ENCODE measurements around the gene HACD2.

HACD2 gene

DNA sequence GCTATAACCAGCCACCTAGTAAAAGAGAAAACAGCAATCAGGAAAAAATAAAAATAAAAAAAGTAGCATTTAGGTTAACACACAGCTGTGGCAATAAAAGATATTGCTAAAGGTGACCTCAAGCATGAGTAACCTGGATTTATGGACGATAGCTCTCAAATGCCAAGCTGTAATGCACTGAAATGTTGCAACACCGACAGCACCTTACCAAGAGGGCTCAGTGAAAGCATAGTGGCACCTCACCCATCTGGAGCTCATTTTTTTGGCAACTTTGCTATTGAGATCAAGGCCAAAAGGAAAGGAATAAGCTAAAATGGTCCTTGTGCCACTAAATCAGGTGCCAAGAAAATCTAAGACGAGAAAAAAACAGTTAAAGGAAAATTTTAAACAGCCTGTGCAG is 2.5 kb downstream of the HACD2 start:
- no peak for DNase-seq (ENCODE audit: low spot score)
- TF ChIP-seq, protein P1, sequence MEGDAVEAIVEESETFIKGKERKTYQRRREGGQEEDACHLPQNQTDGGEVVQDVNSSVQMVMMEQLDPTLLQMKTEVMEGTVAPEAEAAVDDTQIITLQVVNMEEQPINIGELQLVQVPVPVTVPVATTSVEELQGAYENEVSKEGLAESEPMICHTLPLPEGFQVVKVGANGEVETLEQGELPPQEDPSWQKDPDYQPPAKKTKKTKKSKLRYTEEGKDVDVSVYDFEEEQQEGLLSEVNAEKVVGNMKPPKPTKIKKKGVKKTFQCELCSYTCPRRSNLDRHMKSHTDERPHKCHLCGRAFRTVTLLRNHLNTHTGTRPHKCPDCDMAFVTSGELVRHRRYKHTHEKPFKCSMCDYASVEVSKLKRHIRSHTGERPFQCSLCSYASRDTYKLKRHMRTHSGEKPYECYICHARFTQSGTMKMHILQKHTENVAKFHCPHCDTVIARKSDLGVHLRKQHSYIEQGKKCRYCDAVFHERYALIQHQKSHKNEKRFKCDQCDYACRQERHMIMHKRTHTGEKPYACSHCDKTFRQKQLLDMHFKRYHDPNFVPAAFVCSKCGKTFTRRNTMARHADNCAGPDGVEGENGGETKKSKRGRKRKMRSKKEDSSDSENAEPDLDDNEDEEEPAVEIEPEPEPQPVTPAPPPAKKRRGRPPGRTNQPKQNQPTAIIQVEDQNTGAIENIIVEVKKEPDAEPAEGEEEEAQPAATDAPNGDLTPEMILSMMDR (IDR thresholded peaks at IDR 0.05; ENCODE audit: extremely low read depth, insufficient read depth, missing control alignments): no peak
- in situ Hi-C loops (cut with MboI; ENCODE audit: low pct_unique_long_range_greater_than_20kb, low sequenced_read_pairs, unreplicated experiment): no loop called here

DNA sequence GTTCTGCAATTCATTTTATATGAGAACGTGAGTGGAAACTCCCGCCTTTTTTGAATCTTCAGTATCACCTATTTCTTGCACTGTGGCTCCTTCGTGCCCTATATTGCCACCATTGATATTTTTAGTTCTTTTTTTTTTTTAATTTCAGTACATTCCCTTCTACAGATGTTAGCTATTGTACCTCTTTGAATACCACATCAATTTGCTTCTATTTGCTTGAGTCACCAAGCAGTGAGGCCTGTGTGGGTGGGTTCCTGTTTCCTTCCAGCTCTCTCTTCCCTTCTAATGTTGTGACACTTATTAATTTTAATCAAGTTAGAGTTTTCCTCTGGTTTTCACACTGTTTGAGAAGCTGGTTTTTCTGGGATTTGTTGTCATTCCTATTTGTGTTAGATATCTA is 8.7 kb downstream of the HACD2 start:
- DNase-seq (ENCODE audit: low spot score): peak; percentile 25
- TF ChIP-seq, protein P1 (IDR thresholded peaks at IDR 0.05; ENCODE audit: extremely low read depth, insufficient read depth, missing control alignments): no peak
- in situ Hi-C loops (cut with MboI; ENCODE audit: low pct_unique_long_range_greater_than_20kb, low sequenced_read_pairs, unreplicated experiment): no loop called here

DNA sequence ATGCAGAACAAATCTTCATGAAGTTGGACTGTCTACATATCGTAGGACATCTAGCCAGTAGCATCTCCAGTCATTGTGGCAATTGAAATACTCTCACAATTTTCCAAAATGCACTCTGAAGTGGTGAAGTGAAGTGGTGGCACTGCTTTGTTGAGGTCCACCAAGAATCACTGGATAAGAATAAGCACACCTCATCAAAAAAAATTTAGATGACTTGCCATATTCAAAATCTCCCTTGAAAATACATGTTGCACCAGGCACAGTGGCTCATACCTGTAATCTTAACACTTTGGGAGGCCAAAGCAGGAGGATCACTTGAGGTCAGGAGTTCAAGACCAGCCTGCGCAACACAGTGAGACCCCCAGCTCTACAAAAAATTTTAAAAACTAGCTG is 12.9 kb downstream of the HACD2 start:
- in situ Hi-C loops (cut with MboI; ENCODE audit: low pct_unique_long_range_greater_than_20kb, low sequenced_read_pairs, unreplicated experiment): loop anchor here (25.0 kb wide), 1 partner anchor 235 kb away; no protein-coding TSS in a partner anchor
- DNase-seq (ENCODE audit: low spot score): no peak
- TF ChIP-seq, protein P1 (IDR thresholded peaks at IDR 0.05; ENCODE audit: extremely low read depth, insufficient read depth, missing control alignments): no peak

DNA sequence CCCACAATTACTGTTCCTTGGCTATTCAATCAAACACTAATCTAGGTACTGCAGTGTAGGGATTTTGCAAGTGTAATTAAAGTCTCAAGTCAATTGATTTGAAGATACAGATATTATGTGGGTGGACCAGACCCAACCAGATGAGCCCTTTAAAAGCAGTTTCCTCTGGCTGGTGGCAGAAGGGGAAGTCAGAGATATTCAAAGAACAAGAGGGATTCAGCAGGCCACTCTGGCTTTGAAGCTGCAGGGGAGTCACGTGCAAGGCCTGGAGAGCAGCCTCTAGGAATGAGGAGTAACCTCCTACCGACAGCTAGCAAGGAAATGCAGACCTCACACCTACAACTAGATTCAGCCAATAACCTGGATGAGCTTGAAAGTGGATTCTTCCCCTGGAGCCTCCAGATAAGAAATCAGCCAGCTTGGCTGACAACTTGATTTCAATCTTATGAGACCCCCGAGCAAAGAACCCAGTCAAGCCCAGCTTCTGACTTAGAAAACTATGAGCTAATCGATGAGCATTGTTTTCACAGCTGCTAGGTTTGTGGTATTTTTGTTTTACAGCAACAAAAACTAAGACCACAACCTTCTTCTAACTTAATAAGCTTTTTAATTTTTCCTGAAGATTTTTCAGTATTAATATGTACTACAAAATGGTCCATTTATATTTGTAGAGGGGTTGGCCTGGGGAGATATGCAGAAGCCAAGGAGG is 13.4 kb downstream of the HACD2 start:
- DNase-seq (ENCODE audit: low spot score): no peak
- TF ChIP-seq, protein P1 (IDR thresholded peaks at IDR 0.05; ENCODE audit: extremely low read depth, insufficient read depth, missing control alignments): no peak
- in situ Hi-C loops (cut with MboI; ENCODE audit: low pct_unique_long_range_greater_than_20kb, low sequenced_read_pairs, unreplicated experiment): loop anchor here (25.0 kb wide), 1 partner anchor 234 kb away; no protein-coding TSS in a partner anchor

DNA sequence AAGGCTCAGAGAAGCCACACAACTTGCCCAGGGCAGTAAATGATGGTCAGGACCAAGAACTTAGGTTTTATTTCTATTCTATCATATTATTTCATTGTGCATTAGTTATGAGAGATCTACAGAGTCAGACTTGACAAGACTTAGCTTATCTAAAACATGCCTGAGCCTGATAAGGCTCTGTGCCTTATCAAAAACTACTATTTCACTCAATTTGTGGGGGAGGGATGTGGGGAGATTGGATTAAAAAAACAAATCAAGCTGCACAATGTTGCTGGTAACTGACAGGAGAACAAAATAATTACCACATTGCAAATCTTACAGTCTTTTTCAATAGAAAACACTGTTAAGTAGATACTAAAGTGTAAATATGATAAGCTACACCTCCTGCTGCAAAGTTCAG is 16.0 kb downstream of the HACD2 start:
- no peak for DNase-seq (ENCODE audit: low spot score)
- TF ChIP-seq, protein P1 (IDR thresholded peaks at IDR 0.05; ENCODE audit: extremely low read depth, insufficient read depth, missing control alignments): no peak
- in situ Hi-C loops (cut with MboI; ENCODE audit: low pct_unique_long_range_greater_than_20kb, low sequenced_read_pairs, unreplicated experiment): loop anchor here (25.0 kb wide), 1 partner anchor 232 kb away; no protein-coding TSS in a partner anchor

DNA sequence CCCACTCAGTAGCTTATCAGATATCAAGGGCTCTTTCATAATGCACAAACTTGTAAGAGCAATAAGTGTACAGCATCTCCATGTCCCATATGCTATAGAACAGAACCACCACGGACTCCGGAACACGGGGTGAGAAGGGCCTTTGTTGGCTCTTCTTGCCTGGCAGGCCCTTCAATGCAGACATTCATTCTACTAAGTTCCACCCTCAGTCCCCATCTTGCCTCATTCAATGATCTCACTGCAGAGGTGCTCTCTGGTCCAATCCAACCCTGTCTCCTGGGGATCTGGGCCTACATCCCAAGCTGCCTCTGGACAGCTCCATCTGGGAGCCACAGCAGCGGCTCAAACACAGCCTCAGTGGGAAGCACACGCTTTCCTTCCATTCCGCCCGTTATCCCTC is 16.8 kb downstream of the HACD2 start:
- TF ChIP-seq, protein P1 (IDR thresholded peaks at IDR 0.05; ENCODE audit: extremely low read depth, insufficient read depth, missing control alignments): no peak
- DNase-seq (ENCODE audit: low spot score): no peak
- in situ Hi-C loops (cut with MboI; ENCODE audit: low pct_unique_long_range_greater_than_20kb, low sequenced_read_pairs, unreplicated experiment): loop anchor here (25.0 kb wide), 1 partner anchor 231 kb away; no protein-coding TSS in a partner anchor

Data from GM13977 (cell line).